Activated CD8-positive, alpha-beta memory T cell treated with anti-CD3 and anti-CD28 coated beads, Interleukin-2, amount 10 ng/mL, durations not matched to agents 7 days and 5 days (primary cell): ENCODE results near the gene MYO3A. TPM values are rescaled to one million over a fixed set of nuclear protein-coding genes. Genes with fewer than 3 reads are reported as not detected.

Experiments used
- ATAC-seq: fragments of 150-1000 bp; cut with Tn5 transposase; one replicate; pipeline ENCODE4 v1.10.0; 2021; ENCODE audit warnings: moderate library complexity
- CTCF ChIA-PET: fragments of 350-600 bp; sonication (Branson Sonifier 250); formaldehyde crosslinking; loops from one replicate; lab custom pipeline; 2021; ENCODE audit warnings: antibody characterized with exemption; lab: Charles Lee
- DNase-seq: peaks from one replicate; pipeline ENCODE4 v3.0.0-alpha.2; 2020
- H3K27ac Mint-ChIP-seq: one replicate; pipeline ENCODE4 v1.8.0; 2021; ENCODE audit warnings: mild to moderate bottlenecking, mixed read lengths
- H3K27me3 Mint-ChIP-seq: one replicate; pipeline ENCODE4 v1.8.0; 2021; ENCODE audit warnings: mixed read lengths
- H3K36me3 Mint-ChIP-seq: one replicate; pipeline ENCODE4 v1.8.0; 2021; ENCODE audit warnings: mild to moderate bottlenecking, mixed read lengths
- H3K4me1 Mint-ChIP-seq: one replicate; pipeline ENCODE4 v1.8.0; 2021; ENCODE audit warnings: mixed read lengths
- H3K4me3 Mint-ChIP-seq: one replicate; pipeline ENCODE4 v1.8.0; 2021; ENCODE audit warnings: mild to moderate bottlenecking, moderate library complexity, mixed read lengths
- H3K9me3 Mint-ChIP-seq: one replicate; pipeline ENCODE4 v1.8.0; 2022; ENCODE audit warnings: low read depth, mixed read lengths
- total RNA-seq, 2 experiments: library from RNA; stranded (reverse); gene quantifications; one replicate each; pipeline ENCODE4 v1.2.3, GENCODE V29; 2021

Gene MYO3A
- total RNA-seq, 2 experiments from 2014 or later, result 0.73 TPM; not detected in 1

- ATAC-seq, result no peak
- Mint-ChIP-seq H3K36me3 (no peaks in the 10 kb centered on the region), H3K4me1 (no peaks in the 10 kb centered on the region), H3K4me3 (no peak overlapping the region), H3K27me3 (peaks cover 15% of the 10 kb centered on the region), H3K27ac (no peak overlapping the region), H3K9me3 (no peaks in the 10 kb centered on the region)
- CTCF ChIA-PET, result no interaction called here
- DNase-seq, result no peak
These were observed 235.4 kb downstream of the MYO3A start for GRCh38 chr10:26169466-26169865.

- no peak for DNase-seq
- CTCF ChIA-PET, result no interaction called here
- H3K36me3 Mint-ChIP-seq, result no peaks in the 10 kb centered on the region
- no peak overlapping the region for H3K27ac Mint-ChIP-seq
- no peak for ATAC-seq
- H3K4me3 Mint-ChIP-seq, result no peak overlapping the region
- no peaks in the 10 kb centered on the region for H3K4me1 Mint-ChIP-seq
- H3K27me3 Mint-ChIP-seq, result peaks cover 15% of the 10 kb centered on the region
- no peaks in the 10 kb centered on the region for H3K9me3 Mint-ChIP-seq
These were observed 238.1 kb downstream of the MYO3A start for GRCh38 chr10:26172131-26172530.

GRCh38 chr10:26173837-26174236 lies 239.8 kb downstream of the MYO3A start:
- peaks cover 15% of the 10 kb centered on the region for H3K27me3 Mint-ChIP-seq
- H3K4me3 Mint-ChIP-seq, result no peak overlapping the region
- no peak overlapping the region for H3K27ac Mint-ChIP-seq
- no peak for ATAC-seq
- H3K36me3 Mint-ChIP-seq, result no peaks in the 10 kb centered on the region
- CTCF ChIA-PET, result interaction anchor here (0.5 kb wide), 1 partner anchor 7 kb away, joined by 3 read pairs; no protein-coding TSS in a partner anchor
- H3K9me3 Mint-ChIP-seq, result no peaks in the 10 kb centered on the region
- DNase-seq, result no peak
- no peaks in the 10 kb centered on the region for H3K4me1 Mint-ChIP-seq

GRCh38 chr10:26177341-26177740 lies 243.3 kb downstream of the MYO3A start:
- Mint-ChIP-seq H3K27ac (no peak overlapping the region), H3K27me3 (peaks cover 7% of the 10 kb centered on the region), H3K36me3 (no peaks in the 10 kb centered on the region), H3K4me3 (no peak overlapping the region), H3K4me1 (no peaks in the 10 kb centered on the region), H3K9me3 (no peaks in the 10 kb centered on the region)
- DNase-seq (no peak), ATAC-seq (no peak)
- CTCF ChIA-PET, result no interaction called here

GRCh38 chr10:26194275-26194674 lies 260.2 kb downstream of the MYO3A start:
- H3K9me3 Mint-ChIP-seq, result peaks cover 5% of the 10 kb centered on the region
- ATAC-seq, result no peak
- no peaks in the 10 kb centered on the region for H3K36me3 Mint-ChIP-seq
- CTCF ChIA-PET, result no interaction called here
- peaks cover 7% of the 10 kb centered on the region for H3K27me3 Mint-ChIP-seq
- no peak for DNase-seq
- peaks cover 4% of the 10 kb centered on the region for H3K4me1 Mint-ChIP-seq
- H3K27ac Mint-ChIP-seq, result no peak overlapping the region
- no peak overlapping the region for H3K4me3 Mint-ChIP-seq

GRCh38 chr10:26197248-26197647 lies 263.2 kb downstream of the MYO3A start:
- Mint-ChIP-seq H3K4me1 (peaks cover 4% of the 10 kb centered on the region), H3K4me3 (no peak overlapping the region), H3K27ac (no peak overlapping the region), H3K27me3 (no peaks in the 10 kb centered on the region), H3K9me3 (peaks cover 5% of the 10 kb centered on the region), H3K36me3 (no peaks in the 10 kb centered on the region)
- CTCF ChIA-PET, result interaction anchor here (0.6 kb wide), 1 partner anchor 18 kb away, joined by 3 read pairs; no protein-coding TSS in a partner anchor
- ATAC-seq (no peak), DNase-seq (no peak)

- ATAC-seq (no peak), DNase-seq (no peak)
- H3K4me1 Mint-ChIP-seq, result peaks cover 4% of the 10 kb centered on the region
- H3K27ac Mint-ChIP-seq, result no peak overlapping the region
- no peak overlapping the region for H3K4me3 Mint-ChIP-seq
- CTCF ChIA-PET, result no interaction called here
- H3K9me3 Mint-ChIP-seq, result peaks cover 5% of the 10 kb centered on the region
- no peaks in the 10 kb centered on the region for H3K36me3 Mint-ChIP-seq
- no peaks in the 10 kb centered on the region for H3K27me3 Mint-ChIP-seq
These were observed 264.1 kb downstream of the MYO3A start for GRCh38 chr10:26198119-26198518.

- CTCF ChIA-PET, result no interaction called here
- H3K36me3 Mint-ChIP-seq, result no peaks in the 10 kb centered on the region
- H3K4me1 Mint-ChIP-seq, result peaks cover 4% of the 10 kb centered on the region
- no peak for ATAC-seq
- peaks cover 5% of the 10 kb centered on the region for H3K9me3 Mint-ChIP-seq
- no peak overlapping the region for H3K27ac Mint-ChIP-seq
- DNase-seq, result no peak
- peaks cover 13% of the 10 kb centered on the region for H3K27me3 Mint-ChIP-seq
- no peak overlapping the region for H3K4me3 Mint-ChIP-seq
These were observed 265.8 kb downstream of the MYO3A start for GRCh38 chr10:26199841-26200240.

GRCh38 chr10:26205223-26205622 lies 271.2 kb downstream of the MYO3A start:
- no peak overlapping the region for H3K4me3 Mint-ChIP-seq
- ATAC-seq (no peak), DNase-seq (no peak)
- peaks cover 17% of the 10 kb centered on the region for H3K27me3 Mint-ChIP-seq
- no peaks in the 10 kb centered on the region for H3K36me3 Mint-ChIP-seq
- no peak overlapping the region for H3K27ac Mint-ChIP-seq
- CTCF ChIA-PET, result no interaction called here
- no peaks in the 10 kb centered on the region for H3K4me1 Mint-ChIP-seq
- H3K9me3 Mint-ChIP-seq, result no peaks in the 10 kb centered on the region

GRCh38 chr10:26211781-26212444 lies 277.9 kb downstream of the MYO3A start:
- ATAC-seq, result no peak
- CTCF ChIA-PET, result no interaction called here
- peaks cover 55% of the 10 kb centered on the region for H3K27me3 Mint-ChIP-seq
- peaks cover 16% of the 10 kb centered on the region for H3K4me1 Mint-ChIP-seq
- no peak for DNase-seq
- no peak overlapping the region for H3K4me3 Mint-ChIP-seq
- no peaks in the 10 kb centered on the region for H3K36me3 Mint-ChIP-seq
- H3K9me3 Mint-ChIP-seq, result no peaks in the 10 kb centered on the region
- no peak overlapping the region for H3K27ac Mint-ChIP-seq

- no peak for DNase-seq
- no peaks in the 10 kb centered on the region for H3K9me3 Mint-ChIP-seq
- H3K27ac Mint-ChIP-seq, result no peak overlapping the region
- peaks cover 22% of the 10 kb centered on the region for H3K4me1 Mint-ChIP-seq
- peaks cover 61% of the 10 kb centered on the region for H3K27me3 Mint-ChIP-seq
- ATAC-seq, result no peak
- peaks cover 2% of the 10 kb centered on the region for H3K36me3 Mint-ChIP-seq
- CTCF ChIA-PET, result no interaction called here
- H3K4me3 Mint-ChIP-seq, result no peak overlapping the region
These were observed 278.5 kb downstream of the MYO3A start for GRCh38 chr10:26212511-26212910.

GRCh38 chr10:26213157-26213800 lies 279.2 kb downstream of the MYO3A start:
- Mint-ChIP-seq H3K4me1 (peaks cover 25% of the 10 kb centered on the region), H3K4me3 (no peak overlapping the region), H3K9me3 (no peaks in the 10 kb centered on the region), H3K36me3 (peaks cover 2% of the 10 kb centered on the region), H3K27ac (no peak overlapping the region), H3K27me3 (peaks cover 65% of the 10 kb centered on the region)
- DNase-seq, result no peak
- CTCF ChIA-PET, result no interaction called here
- ATAC-seq, result no peak

- no peak for DNase-seq
- Mint-ChIP-seq H3K4me3 (no peak overlapping the region), H3K36me3 (peaks cover 4% of the 10 kb centered on the region), H3K9me3 (no peaks in the 10 kb centered on the region), H3K27ac (no peak overlapping the region), H3K27me3 (peaks cover 72% of the 10 kb centered on the region), H3K4me1 (peaks cover 28% of the 10 kb centered on the region)
- no peak for ATAC-seq
- CTCF ChIA-PET, result no interaction called here
These were observed 280.0 kb downstream of the MYO3A start for GRCh38 chr10:26214004-26214403.
